ENCODE measurements around the gene ATP6V1F.

The ATP6V1F gene

GRCh38 chr7:128862571-128863432 is at the start of gene ATP6V1F:
ATP6V1F (plus strand) TSS chr7:128862856; CDS start chr7:128862905, 49 bp downstream.
- DNase-seq = peak; percentile 97

- no peak for DNase-seq
Observed at GRCh38 chr7:128814499-128814898, 48.2 kb upstream of the ATP6V1F start.

- DNase-seq = no peak
Observed at GRCh38 chr7:128815289-128815942, 47.2 kb upstream of the ATP6V1F start.

GRCh38 chr7:128818694-128819093 is 44.0 kb upstream of the ATP6V1F start:
- DNase-seq = no peak

GRCh38 chr7:128821724-128822123 is 40.9 kb upstream of the ATP6V1F start:
- no peak for DNase-seq

- no peak for DNase-seq
Observed at GRCh38 chr7:128826512-128826911, 36.1 kb upstream of the ATP6V1F start.

- no peak for DNase-seq
Observed at GRCh38 chr7:128826916-128827247, 35.8 kb upstream of the ATP6V1F start.

GRCh38 chr7:128827248-128827958 is 35.3 kb upstream of the ATP6V1F start:
- peak; percentile 81 for DNase-seq

- DNase-seq = peak; percentile 85
Observed at GRCh38 chr7:128827971-128828711, 34.5 kb upstream of the ATP6V1F start.

- peak; percentile 86 for DNase-seq
Observed at GRCh38 chr7:128829391-128830166, 33.1 kb upstream of the ATP6V1F start.

- peak; percentile 78 for DNase-seq
Observed at GRCh38 chr7:128830231-128831177, 32.2 kb upstream of the ATP6V1F start, which contains the start of gene FLNC. FLNC (plus strand) TSS chr7:128830406; CDS start chr7:128830638, 232 bp downstream.

- DNase-seq = peak; percentile 86
Observed at GRCh38 chr7:128831178-128831993, 31.3 kb upstream of the ATP6V1F start.

GRCh38 chr7:128831994-128832879 is 30.4 kb upstream of the ATP6V1F start:
- DNase-seq = peak; percentile 64

- DNase-seq = no peak
Observed at GRCh38 chr7:128832880-128833147, 29.8 kb upstream of the ATP6V1F start.

GRCh38 chr7:128833148-128833945 is 29.3 kb upstream of the ATP6V1F start:
- DNase-seq = peak; percentile 87

GRCh38 chr7:128833946-128834325 is 28.7 kb upstream of the ATP6V1F start:
- no peak for DNase-seq

GRCh38 chr7:128835231-128835751 is 27.4 kb upstream of the ATP6V1F start:
- DNase-seq = no peak
